22Rv1 (cell line): ENCODE measurements around the gene TRMT1.

ENCODE experiments used
- CTCF ChIP-seq: fragments of 450-650 bp; IDR thresholded peaks from 2 replicates; pipeline ENCODE4 v1.5.1; 2017; ENCODE audit warnings: mild to moderate bottlenecking
- ZFX ChIP-seq: fragments of 450-650 bp; IDR thresholded peaks from 2 replicates; pipeline ENCODE4 v1.6.1; 2017; ENCODE audit warnings: antibody characterized with exemption, borderline replicate concordance

- TF ChIP-seq CTCF (no peak), ZFX (no peak)
These were observed 53.0 kb downstream of the TRMT1 start for GRCh38 chr19:13063461-13064091.
